ENCODE measurements around the gene FBXO4. TPM values are rescaled to one million over a fixed set of nuclear protein-coding genes. Genes with fewer than 3 reads are reported as not detected.
A peak's percentile ranks its signal among the peaks of the same experiment; 100 is the strongest.

Gene FBXO4
- total RNA-seq, 2 donors from 2014 or later: 16.2 TPM

GRCh38 chr5:41906151-41906550, 18.9 kb upstream of the FBXO4 start:
- H3K9me3 ChIP-seq: no peaks in the 10 kb centered on the region
- H3K27ac ChIP-seq: no peak overlapping the region
- H3K36me3 ChIP-seq: peaks cover 21% of the 10 kb centered on the region
- no peak for TF ChIP-seq CTCF (IDR thresholded peaks at IDR 0.05)
- no peak for ATAC-seq (ENCODE audit: insufficient number of reproducible peaks, low FRiP score, low read depth)
- no peak for DNase-seq (ENCODE audit: low spot score)
- no peak overlapping the region for H3K4me3 ChIP-seq
- no peaks in the 10 kb centered on the region for H3K27me3 ChIP-seq (replicated peaks; ENCODE audit: insufficient read depth)
- peaks cover 10 to 25% of the 10 kb centered on the region in 2 donors for H3K4me1 ChIP-seq (ENCODE audit: control insufficient read depth in 1 of 2, low read depth in 2 of 2)

- DNase-seq (ENCODE audit: low spot score): no peak
- no peak for TF ChIP-seq CTCF (IDR thresholded peaks at IDR 0.05)
- Histone ChIP-seq H3K27me3 (replicated peaks; ENCODE audit: insufficient read depth) (no peaks in the 10 kb centered on the region), H3K4me1 (ENCODE audit: control insufficient read depth in 1 of 2, low read depth in 2 of 2) (peaks cover 10 to 25% of the 10 kb centered on the region in 2 donors), H3K27ac (peak overlapping the region in 1 of 2 donors; percentile 34), H3K4me3 (no peak overlapping the region), H3K36me3 (peaks cover 33% of the 10 kb centered on the region), H3K9me3 (no peaks in the 10 kb centered on the region)
- no peak for ATAC-seq (ENCODE audit: insufficient number of reproducible peaks, low FRiP score, low read depth)
Observed at GRCh38 chr5:41908374-41909079, 16.6 kb upstream of the FBXO4 start.

- ATAC-seq (ENCODE audit: insufficient number of reproducible peaks, low FRiP score, low read depth) (no peak), DNase-seq (ENCODE audit: low spot score) (no peak)
- H3K36me3 ChIP-seq: peaks cover 37% of the 10 kb centered on the region
- H3K27me3 ChIP-seq (replicated peaks; ENCODE audit: insufficient read depth): no peaks in the 10 kb centered on the region
- TF ChIP-seq CTCF (IDR thresholded peaks at IDR 0.05): no peak
- no peak overlapping the region for H3K4me3 ChIP-seq
- H3K9me3 ChIP-seq: no peaks in the 10 kb centered on the region
- H3K4me1 ChIP-seq (ENCODE audit: control insufficient read depth in 1 of 2, low read depth in 2 of 2): no peaks in the 10 kb centered on the region
- no peak overlapping the region for H3K27ac ChIP-seq
Observed at GRCh38 chr5:41918105-41918504, 7.0 kb upstream of the FBXO4 start.

- no peak for TF ChIP-seq CTCF (IDR thresholded peaks at IDR 0.05)
- no peak overlapping the region for H3K4me3 ChIP-seq
- ATAC-seq (ENCODE audit: insufficient number of reproducible peaks, low FRiP score, low read depth) (no peak), DNase-seq (ENCODE audit: low spot score) (no peak)
- H3K27ac ChIP-seq: no peak overlapping the region
- H3K9me3 ChIP-seq: no peaks in the 10 kb centered on the region
- H3K27me3 ChIP-seq (replicated peaks; ENCODE audit: insufficient read depth): no peaks in the 10 kb centered on the region
- no peaks in the 10 kb centered on the region for H3K4me1 ChIP-seq (ENCODE audit: control insufficient read depth in 1 of 2, low read depth in 2 of 2)
- H3K36me3 ChIP-seq: peaks cover 19% of the 10 kb centered on the region
Observed at GRCh38 chr5:41921166-41921565, 3.9 kb upstream of the FBXO4 start.

GRCh38 chr5:41921874-41922273, 3.2 kb upstream of the FBXO4 start:
- DNase-seq (ENCODE audit: low spot score): no peak
- Histone ChIP-seq H3K4me3 (no peak overlapping the region), H3K27me3 (replicated peaks; ENCODE audit: insufficient read depth) (no peaks in the 10 kb centered on the region), H3K4me1 (ENCODE audit: control insufficient read depth in 1 of 2, low read depth in 2 of 2) (peaks cover 0 to 2% of the 10 kb centered on the region in 2 donors), H3K27ac (no peak overlapping the region), H3K9me3 (no peaks in the 10 kb centered on the region), H3K36me3 (peaks cover 16% of the 10 kb centered on the region)
- ATAC-seq (ENCODE audit: insufficient number of reproducible peaks, low FRiP score, low read depth): no peak
- TF ChIP-seq CTCF (IDR thresholded peaks at IDR 0.05): no peak

Data from thoracic aorta (tissue), 2 donors.